ENCODE results near the gene NAT16.

GRCh38 chr7:101207459-101207858 is 27.4 kb upstream of the NAT16 start:
- TF ChIP-seq CTCF (IDR thresholded peaks at IDR 0.05; ENCODE audit: low read depth, low read length, poor library complexity, severe bottlenecking) (no peak), EZH2phosphoT487 (IDR thresholded peaks at IDR 0.05; ENCODE audit: borderline replicate concordance, low read length) (no peak)

All from DOHH2 (cell line).